ENCODE results near the gene PKNOX2. TPM values are rescaled to one million over a fixed set of nuclear protein-coding genes. Genes with fewer than 3 reads are reported as not detected.

PKNOX2 gene
- total RNA-seq, 1 experiment from 2014 or later: not detected

GRCh38 chr11:125132596-125132995 is 32.0 kb upstream of the PKNOX2 start:
- no peaks in the 10 kb centered on the region for H3K9me3 Mint-ChIP-seq (ENCODE audit: low read depth, unreplicated experiment)
- H3K4me1 Mint-ChIP-seq (ENCODE audit: low read depth, unreplicated experiment): no peaks in the 10 kb centered on the region
- DNase-seq: no peak
- H3K27ac Mint-ChIP-seq (ENCODE audit: unreplicated experiment): no peak overlapping the region
- CTCF ChIA-PET: no interaction called here
- no peak overlapping the region for H3K4me3 Mint-ChIP-seq (ENCODE audit: low read depth, unreplicated experiment)
- intact Hi-C loops (cut with micrococcal nuclease; ENCODE audit: unreplicated experiment): no loop called here
- no TSS peak for BruUV-seq (replicated peaks)
- H3K27me3 Mint-ChIP-seq (ENCODE audit: unreplicated experiment): peaks cover 69% of the 10 kb centered on the region
- H3K36me3 Mint-ChIP-seq (ENCODE audit: insufficient read depth, unreplicated experiment): no peaks in the 10 kb centered on the region
- TF ChIP-seq CTCF (IDR thresholded peaks at IDR 0.05; ENCODE audit: unreplicated experiment): no peak

DNA sequence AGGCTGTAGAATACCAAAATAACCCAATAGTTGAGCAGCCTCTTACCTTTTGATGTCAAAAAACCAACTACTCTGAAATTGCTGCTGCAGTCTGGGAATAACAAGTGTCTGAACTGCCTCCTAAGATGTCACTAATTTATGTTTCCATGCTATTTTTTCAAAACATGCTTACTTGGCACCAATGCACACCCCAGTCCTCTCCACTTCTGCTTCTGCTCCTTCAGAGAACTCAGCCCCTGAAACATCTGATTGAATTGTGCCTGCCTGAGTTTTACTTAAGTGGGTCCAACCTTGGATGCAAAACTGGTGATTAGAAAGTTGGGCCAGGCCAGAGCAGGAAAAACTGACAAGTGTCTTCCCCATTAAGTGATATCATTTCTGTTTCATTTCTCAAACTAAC is 28.6 kb upstream of the PKNOX2 start:
- no peak for DNase-seq
- no peaks in the 10 kb centered on the region for H3K36me3 Mint-ChIP-seq (ENCODE audit: insufficient read depth, unreplicated experiment)
- TF ChIP-seq CTCF (IDR thresholded peaks at IDR 0.05; ENCODE audit: unreplicated experiment): no peak
- no peaks in the 10 kb centered on the region for H3K4me1 Mint-ChIP-seq (ENCODE audit: low read depth, unreplicated experiment)
- intact Hi-C loops (cut with micrococcal nuclease; ENCODE audit: unreplicated experiment): no loop called here
- CTCF ChIA-PET: interaction anchor here (1.2 kb wide), 1 partner anchor 44 kb away, joined by 3 read pairs; no protein-coding TSS in a partner anchor
- H3K27me3 Mint-ChIP-seq (ENCODE audit: unreplicated experiment): peaks cover 76% of the 10 kb centered on the region
- no peaks in the 10 kb centered on the region for H3K9me3 Mint-ChIP-seq (ENCODE audit: low read depth, unreplicated experiment)
- no TSS peak for BruUV-seq (replicated peaks)
- H3K27ac Mint-ChIP-seq (ENCODE audit: unreplicated experiment): no peak overlapping the region
- no peak overlapping the region for H3K4me3 Mint-ChIP-seq (ENCODE audit: low read depth, unreplicated experiment)

DNA sequence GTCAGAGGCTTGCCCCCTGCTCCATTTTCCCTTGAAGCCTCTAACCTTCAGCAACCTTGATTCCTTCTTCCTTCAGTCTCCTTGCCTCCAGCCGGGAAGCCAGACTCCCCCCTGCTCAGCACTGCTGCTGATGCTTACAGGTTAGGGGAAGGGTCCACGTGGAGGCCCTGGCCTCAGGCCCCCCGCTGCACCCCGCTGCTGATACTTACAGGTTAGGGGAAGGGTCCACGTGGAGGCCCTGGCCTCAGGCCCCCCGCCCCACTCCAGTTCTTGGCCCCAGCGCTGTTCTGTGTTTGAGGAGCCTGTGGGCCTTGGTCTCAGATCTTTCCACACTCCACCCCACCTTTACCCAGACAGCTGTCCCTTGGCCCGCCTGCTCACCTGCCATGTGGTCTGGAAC is 25.6 kb upstream of the PKNOX2 start:
- no peak for TF ChIP-seq CTCF (IDR thresholded peaks at IDR 0.05; ENCODE audit: unreplicated experiment)
- intact Hi-C loops (cut with micrococcal nuclease; ENCODE audit: unreplicated experiment): no loop called here
- Mint-ChIP-seq H3K9me3 (ENCODE audit: low read depth, unreplicated experiment) (no peaks in the 10 kb centered on the region), H3K4me3 (ENCODE audit: low read depth, unreplicated experiment) (no peak overlapping the region), H3K4me1 (ENCODE audit: low read depth, unreplicated experiment) (peaks cover 9% of the 10 kb centered on the region), H3K27me3 (ENCODE audit: unreplicated experiment) (peaks cover 62% of the 10 kb centered on the region), H3K36me3 (ENCODE audit: insufficient read depth, unreplicated experiment) (peaks cover 5% of the 10 kb centered on the region), H3K27ac (ENCODE audit: unreplicated experiment) (no peak overlapping the region)
- DNase-seq: no peak
- no TSS peak for BruUV-seq (replicated peaks)
- CTCF ChIA-PET: no interaction called here

GRCh38 chr11:125139778-125140177 is 24.8 kb upstream of the PKNOX2 start:
- no peak for DNase-seq
- intact Hi-C loops (cut with micrococcal nuclease; ENCODE audit: unreplicated experiment): loop anchor here (2.0 kb wide), 1 partner anchor 169 kb away; no protein-coding TSS in a partner anchor
- no peak for TF ChIP-seq CTCF (IDR thresholded peaks at IDR 0.05; ENCODE audit: unreplicated experiment)
- no TSS peak for BruUV-seq (replicated peaks)
- peaks cover 5% of the 10 kb centered on the region for H3K36me3 Mint-ChIP-seq (ENCODE audit: insufficient read depth, unreplicated experiment)
- CTCF ChIA-PET: no interaction called here
- peaks cover 62% of the 10 kb centered on the region for H3K27me3 Mint-ChIP-seq (ENCODE audit: unreplicated experiment)
- H3K9me3 Mint-ChIP-seq (ENCODE audit: low read depth, unreplicated experiment): no peaks in the 10 kb centered on the region
- H3K27ac Mint-ChIP-seq (ENCODE audit: unreplicated experiment): no peak overlapping the region
- H3K4me3 Mint-ChIP-seq (ENCODE audit: low read depth, unreplicated experiment): no peak overlapping the region
- H3K4me1 Mint-ChIP-seq (ENCODE audit: low read depth, unreplicated experiment): peaks cover 9% of the 10 kb centered on the region
